GM23338 (cell line): Measurements from ENCODE around the gene CSF1R. TPM values are rescaled to one million over a fixed set of nuclear protein-coding genes. Genes with fewer than 3 reads are reported as not detected.

Experiments used
- ATAC-seq: fragments of 200-7000 bp; cut with Tn5 transposase; 3 replicates; pipeline ENCODE4 v1.9.1; 2020
- DNase-seq: peaks from one replicate; pipeline ENCODE4 v3.0.0-alpha.2; 2015; ENCODE audit warnings: low spot score
- H2AFZ ChIP-seq: fragments of 200-600 bp; sonication (generic); 2 replicates; pipeline ENCODE4 v1.8.0; 2016; ENCODE audit warnings: antibody characterized with exemption, mild to moderate bottlenecking, moderate library complexity
- H3F3A ChIP-seq: fragments of 200-600 bp; sonication (generic); replicated peaks from 2 replicates; pipeline ENCODE4 v1.8.0; 2017; ENCODE audit warnings: antibody characterized with exemption, mixed run types, low read depth
- H3K27ac ChIP-seq: fragments of 200-600 bp; sonication (generic); 2 replicates; pipeline ENCODE4 v1.6.1; 2016; ENCODE audit warnings: low read depth
- H3K27me3 ChIP-seq: fragments of 200-600 bp; sonication (generic); 2 replicates; pipeline ENCODE4 v1.8.0; 2016; ENCODE audit warnings: mild to moderate bottlenecking, mixed run types, moderate library complexity; ENCODE audit not compliant: insufficient read depth
- H3K36me3 ChIP-seq: fragments of 200-600 bp; sonication (generic); 2 replicates; pipeline ENCODE4 v1.8.0; 2016; ENCODE audit warnings: mild to moderate bottlenecking; ENCODE audit not compliant: insufficient read depth
- H3K4me1 ChIP-seq: fragments of 200-600 bp; sonication (generic); 2 replicates; pipeline ENCODE4 v1.8.0; 2016; ENCODE audit warnings: mild to moderate bottlenecking, moderate library complexity; ENCODE audit not compliant: insufficient read depth
- H3K4me2 ChIP-seq: fragments of 200-600 bp; sonication (generic); 2 replicates; pipeline ENCODE4 v1.7.1; 2017; ENCODE audit warnings: mixed run types
- H3K4me3 ChIP-seq: fragments of 200-600 bp; sonication (generic); 2 replicates; pipeline ENCODE4 v1.6.1; 2016; ENCODE audit warnings: mixed run types
- H3K79me2 ChIP-seq: fragments of 200-600 bp; sonication (generic); replicated peaks from 2 replicates; pipeline ENCODE4 v1.8.0; 2017; ENCODE audit warnings: mild to moderate bottlenecking; ENCODE audit not compliant: insufficient read depth
- H3K9me2 ChIP-seq: fragments of 200-600 bp; sonication (generic); 2 replicates; pipeline ENCODE4 v1.8.0; 2017; ENCODE audit not compliant: insufficient read depth
- H4K20me1 ChIP-seq: fragments of 200-600 bp; sonication (generic); replicated peaks from 2 replicates; pipeline ENCODE4 v1.8.0; 2017; ENCODE audit warnings: mild to moderate bottlenecking; ENCODE audit not compliant: insufficient read depth
- H3K27ac Mint-ChIP-seq: 2 replicates; pipeline ENCODE4 v1.8.0; 2020; ENCODE audit warnings: inconsistent platforms, mild to moderate bottlenecking, moderate library complexity, mixed read lengths
- H3K27me3 Mint-ChIP-seq: 3 replicates; pipeline ENCODE4 v1.8.0; 2022; ENCODE audit warnings: low read depth, mild to moderate bottlenecking, moderate library complexity, mixed read lengths, inconsistent platforms; ENCODE audit not compliant: insufficient read depth, poor library complexity
- H3K36me3 Mint-ChIP-seq: 3 replicates; pipeline ENCODE4 v1.8.0; 2021; ENCODE audit warnings: low read depth, mild to moderate bottlenecking, inconsistent platforms, moderate library complexity, mixed read lengths
- H3K4me1 Mint-ChIP-seq: 3 replicates; pipeline ENCODE4 v1.8.0; 2020; ENCODE audit warnings: mild to moderate bottlenecking, inconsistent platforms, mixed read lengths
- H3K4me3 Mint-ChIP-seq: 3 replicates; pipeline ENCODE4 v1.8.0; 2021; ENCODE audit warnings: moderate library complexity, mild to moderate bottlenecking, inconsistent platforms, mixed read lengths
- H3K9me3 Mint-ChIP-seq: 3 replicates; pipeline ENCODE4 v1.8.0; 2020; ENCODE audit warnings: moderate library complexity, mild to moderate bottlenecking, inconsistent platforms, mixed read lengths
- CREB1 ChIP-seq: fragments of 250-450 bp; sonication (Bioruptor Pico); IDR thresholded peaks from 2 replicates; pipeline ENCODE4 v1.5.0; 2020; ENCODE audit warnings: low read depth, mild to moderate bottlenecking, moderate library complexity
- EZH2 ChIP-seq: fragments of 200-600 bp; sonication (generic); IDR thresholded peaks from one replicate; pipeline ENCODE4 v1.8.0; 2017; ENCODE audit warnings: antibody characterized with exemption, mild to moderate bottlenecking, low read depth; ENCODE audit not compliant: unreplicated experiment
- EZH2phosphoT487 ChIP-seq: fragments of 200-600 bp; sonication (generic); IDR thresholded peaks from one replicate; pipeline ENCODE4 v1.8.1; 2018; ENCODE audit warnings: antibody characterized with exemption; ENCODE audit not compliant: unreplicated experiment
- JUNB ChIP-seq: IDR thresholded peaks from one replicate; pipeline ENCODE4 v1.6.1; 2016; ENCODE audit warnings: antibody characterized with exemption; ENCODE audit not compliant: unreplicated experiment
- NANOG ChIP-seq: IDR thresholded peaks from 2 replicates; pipeline ENCODE4 v1.6.1; 2016; ENCODE audit warnings: antibody characterized with exemption, borderline replicate concordance
- POLR2AphosphoS5 ChIP-seq: IDR thresholded peaks from 2 replicates; pipeline ENCODE4 v1.6.1; 2016; ENCODE audit warnings: antibody characterized with exemption, low read depth
- STAT1 ChIP-seq: IDR thresholded peaks from one replicate; pipeline ENCODE4 v1.6.1; 2016; ENCODE audit warnings: antibody characterized with exemption; ENCODE audit not compliant: unreplicated experiment
- ZNF114 ChIP-seq: fragments of 250-450 bp; sonication (Bioruptor Pico); IDR thresholded peaks from 2 replicates; pipeline ENCODE4 v1.5.0; 2020; ENCODE audit warnings: mild to moderate bottlenecking, moderate library complexity
- ZNF331 ChIP-seq: fragments of 250-450 bp; sonication (Bioruptor Pico); IDR thresholded peaks from 2 replicates; pipeline ENCODE4 v1.5.0; 2020; ENCODE audit warnings: low read depth, mild to moderate bottlenecking, moderate library complexity
- polyA plus RNA-seq: library from polyadenylated mRNA; unstranded; fragments of >200 nt; fragmentation: Nextera tagmentation; extraction: Ambion mirVana; gene quantifications from 2 replicates; pipeline ENCODE4 v1.2.1, GENCODE V29; 2016
- total RNA-seq: library from RNA; depleted of rRNA; stranded (reverse); fragments of >200 nt; shearing (Covaris generic); gene quantifications from 2 replicates; pipeline ENCODE4 v1.2.3, GENCODE V29; 2014
- TF ChIP-seq, protein P1 (sequence below): IDR thresholded peaks from 2 replicates; pipeline ENCODE4 v1.6.1; 2016; ENCODE audit warnings: antibody characterized with exemption
- TF ChIP-seq, protein P2 (sequence below), 2 experiments: fragments of 200-600 bp in 1 of 2; sonication (generic) in 1 of 2; conservative IDR thresholded peaks; 2 replicates each; pipeline versions ENCODE4 v1.5.1 to v1.6.1; 2016 to 2017; ENCODE audit warnings: antibody characterized with exemption in 2 of 2, low read depth in 2 of 2, mild to moderate bottlenecking in 2 of 2, moderate library complexity in 1 of 2
- TF ChIP-seq, protein P3 (sequence below): fragments of 250-450 bp; sonication (Bioruptor Pico); IDR thresholded peaks from 2 replicates; pipeline ENCODE4 v1.5.0; 2020; ENCODE audit warnings: mild to moderate bottlenecking, moderate library complexity
- TF ChIP-seq, protein P4 (sequence below): IDR thresholded peaks from one replicate; pipeline ENCODE4 v1.6.1; 2018; ENCODE audit warnings: antibody characterized with exemption; ENCODE audit not compliant: unreplicated experiment

CSF1R gene
- total and polyA plus RNA-seq, 2 experiments from 2014 or later: 0.21 TPM; not detected in 1

DNA sequence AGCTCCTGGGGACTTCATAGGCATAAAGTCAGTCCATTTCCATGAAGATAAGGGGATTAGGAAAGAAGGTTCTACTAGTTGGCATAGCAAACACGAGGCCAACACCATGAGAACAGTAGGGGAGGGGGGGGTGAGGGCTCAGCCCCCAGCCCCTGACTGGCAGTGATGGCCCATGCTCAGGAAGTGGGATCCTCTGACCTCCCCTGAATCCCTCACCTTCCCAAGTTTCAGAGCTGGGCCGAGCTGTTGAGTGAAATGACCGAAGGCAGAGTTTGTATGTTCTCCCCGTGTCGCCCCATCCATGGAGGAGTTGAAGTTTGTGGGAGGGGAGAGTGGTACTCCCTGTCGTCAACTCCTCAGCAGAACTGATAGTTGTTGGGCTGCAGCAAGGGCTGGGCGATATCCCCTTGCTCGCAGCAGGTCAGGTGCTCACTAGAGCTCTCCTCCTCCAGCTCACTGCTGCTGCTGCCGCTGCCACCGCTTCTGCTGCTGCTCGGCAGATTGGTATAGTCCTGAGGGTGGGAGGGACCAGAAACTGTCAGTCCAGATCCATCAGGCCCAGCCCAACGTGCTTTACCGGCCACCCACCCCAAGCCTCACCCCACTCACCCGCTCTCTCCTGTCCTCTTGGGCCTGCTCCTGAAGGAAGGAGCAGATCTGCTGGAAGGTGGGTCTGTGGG, 32.5 kb downstream of the CSF1R start:
- peaks cover 49% of the 10 kb centered on the region for H3K36me3 Mint-ChIP-seq
- H3F3A ChIP-seq: no peaks in the 10 kb centered on the region
- TF ChIP-seq, protein P1, sequence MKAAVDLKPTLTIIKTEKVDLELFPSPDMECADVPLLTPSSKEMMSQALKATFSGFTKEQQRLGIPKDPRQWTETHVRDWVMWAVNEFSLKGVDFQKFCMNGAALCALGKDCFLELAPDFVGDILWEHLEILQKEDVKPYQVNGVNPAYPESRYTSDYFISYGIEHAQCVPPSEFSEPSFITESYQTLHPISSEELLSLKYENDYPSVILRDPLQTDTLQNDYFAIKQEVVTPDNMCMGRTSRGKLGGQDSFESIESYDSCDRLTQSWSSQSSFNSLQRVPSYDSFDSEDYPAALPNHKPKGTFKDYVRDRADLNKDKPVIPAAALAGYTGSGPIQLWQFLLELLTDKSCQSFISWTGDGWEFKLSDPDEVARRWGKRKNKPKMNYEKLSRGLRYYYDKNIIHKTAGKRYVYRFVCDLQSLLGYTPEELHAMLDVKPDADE: no peak
- TF ChIP-seq STAT1: no peak
- TF ChIP-seq POLR2AphosphoS5: no peak
- no peak for TF ChIP-seq ZNF114 (CRISPR knock-in tag)
- TF ChIP-seq, protein P2, sequence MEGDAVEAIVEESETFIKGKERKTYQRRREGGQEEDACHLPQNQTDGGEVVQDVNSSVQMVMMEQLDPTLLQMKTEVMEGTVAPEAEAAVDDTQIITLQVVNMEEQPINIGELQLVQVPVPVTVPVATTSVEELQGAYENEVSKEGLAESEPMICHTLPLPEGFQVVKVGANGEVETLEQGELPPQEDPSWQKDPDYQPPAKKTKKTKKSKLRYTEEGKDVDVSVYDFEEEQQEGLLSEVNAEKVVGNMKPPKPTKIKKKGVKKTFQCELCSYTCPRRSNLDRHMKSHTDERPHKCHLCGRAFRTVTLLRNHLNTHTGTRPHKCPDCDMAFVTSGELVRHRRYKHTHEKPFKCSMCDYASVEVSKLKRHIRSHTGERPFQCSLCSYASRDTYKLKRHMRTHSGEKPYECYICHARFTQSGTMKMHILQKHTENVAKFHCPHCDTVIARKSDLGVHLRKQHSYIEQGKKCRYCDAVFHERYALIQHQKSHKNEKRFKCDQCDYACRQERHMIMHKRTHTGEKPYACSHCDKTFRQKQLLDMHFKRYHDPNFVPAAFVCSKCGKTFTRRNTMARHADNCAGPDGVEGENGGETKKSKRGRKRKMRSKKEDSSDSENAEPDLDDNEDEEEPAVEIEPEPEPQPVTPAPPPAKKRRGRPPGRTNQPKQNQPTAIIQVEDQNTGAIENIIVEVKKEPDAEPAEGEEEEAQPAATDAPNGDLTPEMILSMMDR (conservative IDR thresholded peaks at IDR 0.05; ENCODE audit: low read depth in 2 of 2): no peak
- no peak for TF ChIP-seq EZH2phosphoT487
- no peak for TF ChIP-seq CREB1 (CRISPR knock-in tag)
- TF ChIP-seq ZNF331 (CRISPR knock-in tag): no peak
- TF ChIP-seq, protein P3, sequence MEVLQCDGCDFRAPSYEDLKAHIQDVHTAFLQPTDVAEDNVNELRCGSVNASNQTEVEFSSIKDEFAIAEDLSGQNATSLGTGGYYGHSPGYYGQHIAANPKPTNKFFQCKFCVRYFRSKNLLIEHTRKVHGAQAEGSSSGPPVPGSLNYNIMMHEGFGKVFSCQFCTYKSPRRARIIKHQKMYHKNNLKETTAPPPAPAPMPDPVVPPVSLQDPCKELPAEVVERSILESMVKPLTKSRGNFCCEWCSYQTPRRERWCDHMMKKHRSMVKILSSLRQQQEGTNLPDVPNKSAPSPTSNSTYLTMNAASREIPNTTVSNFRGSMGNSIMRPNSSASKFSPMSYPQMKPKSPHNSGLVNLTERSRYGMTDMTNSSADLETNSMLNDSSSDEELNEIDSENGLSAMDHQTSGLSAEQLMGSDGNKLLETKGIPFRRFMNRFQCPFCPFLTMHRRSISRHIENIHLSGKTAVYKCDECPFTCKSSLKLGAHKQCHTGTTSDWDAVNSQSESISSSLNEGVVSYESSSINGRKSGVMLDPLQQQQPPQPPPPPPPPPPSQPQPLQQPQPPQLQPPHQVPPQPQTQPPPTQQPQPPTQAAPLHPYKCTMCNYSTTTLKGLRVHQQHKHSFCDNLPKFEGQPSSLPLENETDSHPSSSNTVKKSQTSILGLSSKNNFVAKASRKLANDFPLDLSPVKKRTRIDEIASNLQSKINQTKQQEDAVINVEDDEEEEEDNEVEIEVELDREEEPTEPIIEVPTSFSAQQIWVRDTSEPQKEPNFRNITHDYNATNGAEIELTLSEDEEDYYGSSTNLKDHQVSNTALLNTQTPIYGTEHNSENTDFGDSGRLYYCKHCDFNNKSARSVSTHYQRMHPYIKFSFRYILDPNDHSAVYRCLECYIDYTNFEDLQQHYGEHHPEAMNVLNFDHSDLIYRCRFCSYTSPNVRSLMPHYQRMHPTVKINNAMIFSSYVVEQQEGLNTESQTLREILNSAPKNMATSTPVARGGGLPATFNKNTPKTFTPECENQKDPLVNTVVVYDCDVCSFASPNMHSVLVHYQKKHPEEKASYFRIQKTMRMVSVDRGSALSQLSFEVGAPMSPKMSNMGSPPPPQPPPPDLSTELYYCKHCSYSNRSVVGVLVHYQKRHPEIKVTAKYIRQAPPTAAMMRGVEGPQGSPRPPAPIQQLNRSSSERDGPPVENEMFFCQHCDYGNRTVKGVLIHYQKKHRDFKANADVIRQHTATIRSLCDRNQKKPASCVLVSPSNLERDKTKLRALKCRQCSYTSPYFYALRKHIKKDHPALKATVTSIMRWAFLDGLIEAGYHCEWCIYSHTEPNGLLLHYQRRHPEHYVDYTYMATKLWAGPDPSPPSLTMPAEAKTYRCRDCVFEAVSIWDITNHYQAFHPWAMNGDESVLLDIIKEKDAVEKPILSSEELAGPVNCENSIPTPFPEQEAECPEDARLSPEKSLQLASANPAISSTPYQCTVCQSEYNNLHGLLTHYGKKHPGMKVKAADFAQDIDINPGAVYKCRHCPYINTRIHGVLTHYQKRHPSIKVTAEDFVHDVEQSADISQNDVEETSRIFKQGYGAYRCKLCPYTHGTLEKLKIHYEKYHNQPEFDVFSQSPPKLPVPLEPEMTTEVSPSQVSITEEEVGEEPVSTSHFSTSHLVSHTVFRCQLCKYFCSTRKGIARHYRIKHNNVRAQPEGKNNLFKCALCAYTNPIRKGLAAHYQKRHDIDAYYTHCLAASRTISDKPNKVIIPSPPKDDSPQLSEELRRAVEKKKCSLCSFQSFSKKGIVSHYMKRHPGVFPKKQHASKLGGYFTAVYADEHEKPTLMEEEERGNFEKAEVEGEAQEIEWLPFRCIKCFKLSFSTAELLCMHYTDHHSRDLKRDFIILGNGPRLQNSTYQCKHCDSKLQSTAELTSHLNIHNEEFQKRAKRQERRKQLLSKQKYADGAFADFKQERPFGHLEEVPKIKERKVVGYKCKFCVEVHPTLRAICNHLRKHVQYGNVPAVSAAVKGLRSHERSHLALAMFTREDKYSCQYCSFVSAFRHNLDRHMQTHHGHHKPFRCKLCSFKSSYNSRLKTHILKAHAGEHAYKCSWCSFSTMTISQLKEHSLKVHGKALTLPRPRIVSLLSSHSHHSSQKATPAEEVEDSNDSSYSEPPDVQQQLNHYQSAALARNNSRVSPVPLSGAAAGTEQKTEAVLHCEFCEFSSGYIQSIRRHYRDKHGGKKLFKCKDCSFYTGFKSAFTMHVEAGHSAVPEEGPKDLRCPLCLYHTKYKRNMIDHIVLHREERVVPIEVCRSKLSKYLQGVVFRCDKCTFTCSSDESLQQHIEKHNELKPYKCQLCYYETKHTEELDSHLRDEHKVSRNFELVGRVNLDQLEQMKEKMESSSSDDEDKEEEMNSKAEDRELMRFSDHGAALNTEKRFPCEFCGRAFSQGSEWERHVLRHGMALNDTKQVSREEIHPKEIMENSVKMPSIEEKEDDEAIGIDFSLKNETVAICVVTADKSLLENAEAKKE (CRISPR knock-in tag): no peak
- no peak for TF ChIP-seq JUNB
- no peak for TF ChIP-seq EZH2
- no peak for TF ChIP-seq NANOG
- TF ChIP-seq, protein P4, sequence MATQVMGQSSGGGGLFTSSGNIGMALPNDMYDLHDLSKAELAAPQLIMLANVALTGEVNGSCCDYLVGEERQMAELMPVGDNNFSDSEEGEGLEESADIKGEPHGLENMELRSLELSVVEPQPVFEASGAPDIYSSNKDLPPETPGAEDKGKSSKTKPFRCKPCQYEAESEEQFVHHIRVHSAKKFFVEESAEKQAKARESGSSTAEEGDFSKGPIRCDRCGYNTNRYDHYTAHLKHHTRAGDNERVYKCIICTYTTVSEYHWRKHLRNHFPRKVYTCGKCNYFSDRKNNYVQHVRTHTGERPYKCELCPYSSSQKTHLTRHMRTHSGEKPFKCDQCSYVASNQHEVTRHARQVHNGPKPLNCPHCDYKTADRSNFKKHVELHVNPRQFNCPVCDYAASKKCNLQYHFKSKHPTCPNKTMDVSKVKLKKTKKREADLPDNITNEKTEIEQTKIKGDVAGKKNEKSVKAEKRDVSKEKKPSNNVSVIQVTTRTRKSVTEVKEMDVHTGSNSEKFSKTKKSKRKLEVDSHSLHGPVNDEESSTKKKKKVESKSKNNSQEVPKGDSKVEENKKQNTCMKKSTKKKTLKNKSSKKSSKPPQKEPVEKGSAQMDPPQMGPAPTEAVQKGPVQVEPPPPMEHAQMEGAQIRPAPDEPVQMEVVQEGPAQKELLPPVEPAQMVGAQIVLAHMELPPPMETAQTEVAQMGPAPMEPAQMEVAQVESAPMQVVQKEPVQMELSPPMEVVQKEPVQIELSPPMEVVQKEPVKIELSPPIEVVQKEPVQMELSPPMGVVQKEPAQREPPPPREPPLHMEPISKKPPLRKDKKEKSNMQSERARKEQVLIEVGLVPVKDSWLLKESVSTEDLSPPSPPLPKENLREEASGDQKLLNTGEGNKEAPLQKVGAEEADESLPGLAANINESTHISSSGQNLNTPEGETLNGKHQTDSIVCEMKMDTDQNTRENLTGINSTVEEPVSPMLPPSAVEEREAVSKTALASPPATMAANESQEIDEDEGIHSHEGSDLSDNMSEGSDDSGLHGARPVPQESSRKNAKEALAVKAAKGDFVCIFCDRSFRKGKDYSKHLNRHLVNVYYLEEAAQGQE: no peak
- H3K36me3 ChIP-seq: peaks cover 14% of the 10 kb centered on the region
- H3K27ac ChIP-seq: no peak overlapping the region
- no peak overlapping the region for H2AFZ ChIP-seq
- peaks cover 8% of the 10 kb centered on the region; the same call in 1 of the 2 replicates for H3K4me1 ChIP-seq
- no peaks in the 10 kb centered on the region; the same call in 2 of the 3 replicates for H3K9me3 Mint-ChIP-seq
- no peak for DNase-seq
- no peaks in the 10 kb centered on the region for H4K20me1 ChIP-seq
- no peak overlapping the region for H3K4me2 ChIP-seq
- peaks cover 16% of the 10 kb centered on the region for H3K4me1 Mint-ChIP-seq
- H3K27me3 Mint-ChIP-seq: peaks cover 6% of the 10 kb centered on the region
- no peak overlapping the region for H3K4me3 Mint-ChIP-seq
- no peaks in the 10 kb centered on the region for H3K9me2 ChIP-seq
- ATAC-seq: no peak
- H3K27me3 ChIP-seq: no peaks in the 10 kb centered on the region
- H3K4me3 ChIP-seq: no peak overlapping the region
- H3K79me2 ChIP-seq: no peaks in the 10 kb centered on the region
- H3K27ac Mint-ChIP-seq: no peak overlapping the region
